ENCODE results near the gene GNLY. TPM values are rescaled to one million over a fixed set of nuclear protein-coding genes. Genes with fewer than 3 reads are reported as not detected.

Gene GNLY
- total and polyA plus RNA-seq, 2 donors (not counting 3 experiments of a cell fraction or from before 2014, with no cell fraction given), result not detected

GRCh38 chr2:85741211-85741832 is 47.2 kb downstream of the GNLY start:
- no TSS peak for BruUV-seq (replicated peaks)
- peak overlapping the region; percentile 0 for H2AFZ ChIP-seq (ENCODE audit: low read depth, low read length)

More at GRCh38 chr2:85741211-85741832, 47.2 kb downstream of the GNLY start:
- ChIA-PET POLR2A (interaction anchor here (2.0 to 2.2 kb wide), 2 partner anchors 13 to 31 kb away, joined by 5 to 14 read pairs; partner anchors contain the start of gene ATOH8), CTCF (interaction anchor here (0.8 to 3.6 kb wide), 14 partner anchors 9 to 148 kb away, joined by 3 to 32 read pairs (median 6); partner anchors contain the start of gene ATOH8)
- no peaks in the 10 kb centered on the region for H3K27me3 ChIP-seq (ENCODE audit: control insufficient read depth in 2 of 2, insufficient read depth in 2 of 2, low read length in 2 of 2)
- H3K36me3 ChIP-seq (ENCODE audit: control insufficient read depth in 2 of 2, extremely low read depth in 1 of 2, insufficient read depth in 2 of 2, low read length in 2 of 2), result no peaks in the 10 kb centered on the region
- no peaks in the 10 kb centered on the region for H4K20me1 ChIP-seq (replicated peaks; ENCODE audit: control insufficient read depth, extremely low read depth, insufficient read depth, low read length)
- intact Hi-C loops (cut with micrococcal nuclease), result no loop called here
- peaks cover 30% of the 10 kb centered on the region for H3K4me1 ChIP-seq (ENCODE audit: control insufficient read depth, extremely low read depth, insufficient read depth, low read length)
- dilution Hi-C loops (cut with MboI; ENCODE audit: extremely low pct_ligation_motif_present, low sequenced_read_pairs), result no loop called here
- H3K27ac ChIP-seq (ENCODE audit: insufficient read depth, low read depth, low read length), result peak overlapping the region; percentile 97
- no peaks in the 10 kb centered on the region for H3K9me3 ChIP-seq (replicated peaks; ENCODE audit: control insufficient read depth, insufficient read depth, low read length)
- no peaks in the 10 kb centered on the region for H3K9me1 ChIP-seq (replicated peaks; ENCODE audit: control insufficient read depth, extremely low read depth, insufficient read depth, low read length)
- no peak overlapping the region for H3K4me3 ChIP-seq (replicated peaks in 1 of 3; ENCODE audit: insufficient read depth in 1 of 3, low read depth in 1 of 3, low read length in 3 of 3)
- TF ChIP-seq POLR2AphosphoS5 (IDR thresholded peaks at IDR 0.05; ENCODE audit: insufficient read depth, low read depth, low read length) (no peak), EZH2 (IDR thresholded peaks at IDR 0.05; ENCODE audit: borderline replicate concordance, low read depth, low read length, severe bottlenecking) (no peak), GATA2 (IDR thresholded peaks at IDR 0.05; ENCODE audit: insufficient read depth, insufficient read length, low read depth, low read length) (no peak), MYC (IDR thresholded peaks at IDR 0.05; ENCODE audit: low read depth, low read length) (no peak), MAX (IDR thresholded peaks at IDR 0.05; ENCODE audit: insufficient read depth, insufficient read length) (no peak), CTCF (IDR thresholded peaks at IDR 0.05; ENCODE audit: extremely low read depth in 1 of 2, insufficient read depth in 1 of 2, low read depth in 1 of 2, low read length in 2 of 2) (no peak), JUN (IDR thresholded peaks at IDR 0.05; ENCODE audit: borderline replicate concordance, insufficient read depth, insufficient read length, low read depth) (no peak), POLR2A (IDR thresholded peaks at IDR 0.05; ENCODE audit: low read depth, low read length) (no peak), FOS (IDR thresholded peaks at IDR 0.05; ENCODE audit: borderline replicate concordance, insufficient read depth, low read length) (no peak)
- DNase-seq (ENCODE audit: low read depth, low spot score), result no peak
- FAIRE-seq, result peak; percentile 50
- no peaks in the 10 kb centered on the region for H3K79me2 ChIP-seq (ENCODE audit: control insufficient read depth, insufficient read depth, low read length)
- H3K4me2 ChIP-seq (ENCODE audit: insufficient read depth, low read length), result no peak overlapping the region
- H3K9ac ChIP-seq (replicated peaks; ENCODE audit: extremely low read depth, insufficient read depth, low read length), result peak overlapping the region; percentile 90

Measured in endothelial cell of umbilical vein (primary cell).